RWPE2 (cell line): Measurements from ENCODE around the gene CDC14A.
A peak's percentile ranks its signal among the peaks of the same experiment; 100 is the strongest.

ENCODE experiments used
- ATAC-seq: fragments of 200-7000 bp; cut with Tn5 transposase; 3 replicates; pipeline ENCODE4 v1.9.1; 2021; ENCODE audit warnings: low read depth
- DNase-seq: peaks from one replicate; pipeline ENCODE4 v3.0.0-alpha.2; 2020; ENCODE audit warnings: low spot score
- H3K27ac ChIP-seq: fragments of 450-650 bp; 2 replicates; pipeline ENCODE4 v1.5.1; 2017; ENCODE audit warnings: mild to moderate bottlenecking; ENCODE audit not compliant: poor library complexity, severe bottlenecking
- H3K27me3 ChIP-seq: fragments of 250-450 bp; sonication (Bioruptor Pico); 2 replicates; pipeline ENCODE4 v1.5.1; 2021; ENCODE audit warnings: mild to moderate bottlenecking, moderate library complexity; ENCODE audit not compliant: insufficient read depth, poor library complexity, severe bottlenecking
- H3K36me3 ChIP-seq: fragments of 250-450 bp; sonication (Bioruptor Pico); 2 replicates; pipeline ENCODE4 v1.5.1; 2020; ENCODE audit warnings: low read depth, mild to moderate bottlenecking, moderate library complexity
- H3K4me1 ChIP-seq: fragments of 250-450 bp; sonication (Bioruptor Pico); 2 replicates; pipeline ENCODE4 v1.5.1; 2021; ENCODE audit warnings: mild to moderate bottlenecking, moderate library complexity; ENCODE audit not compliant: insufficient read depth, poor library complexity, severe bottlenecking
- H3K4me3 ChIP-seq: fragments of 250-450 bp; sonication (Bioruptor Pico); 2 replicates; pipeline ENCODE4 v1.5.1; 2021; ENCODE audit warnings: mild to moderate bottlenecking, moderate library complexity; ENCODE audit not compliant: severe bottlenecking
- H3K9me3 ChIP-seq: fragments of 250-450 bp; sonication (Bioruptor Pico); 2 replicates; pipeline ENCODE4 v1.5.1; 2021; ENCODE audit warnings: mild to moderate bottlenecking, moderate library complexity; ENCODE audit not compliant: severe bottlenecking
- TF ChIP-seq, protein P1 (sequence below): fragments of 450-650 bp; IDR thresholded peaks from one replicate; pipeline ENCODE4 v1.5.1; 2017; ENCODE audit warnings: mild to moderate bottlenecking, moderate library complexity; ENCODE audit not compliant: poor library complexity, severe bottlenecking

The CDC14A gene

DNA sequence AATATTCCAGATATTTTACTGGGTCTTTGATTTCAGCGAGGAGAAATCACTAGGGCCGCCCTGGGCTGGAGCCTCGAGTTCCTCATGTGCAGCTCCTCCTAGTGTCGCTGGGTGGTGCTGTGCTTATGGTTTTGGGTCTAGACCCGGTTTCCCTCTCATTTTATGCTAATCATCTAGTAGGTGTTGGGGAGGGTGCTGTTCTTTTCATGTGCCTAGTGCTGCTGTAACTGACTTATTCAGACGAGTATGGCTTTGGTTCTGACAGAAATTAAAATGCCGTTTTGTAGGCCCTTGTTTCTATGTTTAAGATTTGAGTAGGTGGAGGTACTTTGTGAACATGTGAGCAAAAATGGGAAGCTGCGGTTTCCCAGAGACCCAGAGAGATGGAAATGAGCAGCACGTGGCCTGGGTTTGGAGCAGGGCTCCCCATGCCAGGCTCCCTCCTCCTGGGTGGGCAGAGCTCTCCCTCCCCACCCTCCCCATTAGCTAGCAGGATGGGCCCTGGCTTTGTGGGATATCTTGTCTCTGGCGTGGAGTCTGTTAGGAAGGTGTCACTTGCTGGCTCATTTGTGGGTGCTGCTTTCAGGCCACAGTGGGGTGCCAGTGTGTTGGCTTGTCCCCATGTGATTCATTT is 111.6 kb downstream of the CDC14A start:
- no peaks in the 10 kb centered on the region for H3K4me1 ChIP-seq
- DNase-seq (no peak), ATAC-seq (peak; percentile 58)
- TF ChIP-seq, protein P1, sequence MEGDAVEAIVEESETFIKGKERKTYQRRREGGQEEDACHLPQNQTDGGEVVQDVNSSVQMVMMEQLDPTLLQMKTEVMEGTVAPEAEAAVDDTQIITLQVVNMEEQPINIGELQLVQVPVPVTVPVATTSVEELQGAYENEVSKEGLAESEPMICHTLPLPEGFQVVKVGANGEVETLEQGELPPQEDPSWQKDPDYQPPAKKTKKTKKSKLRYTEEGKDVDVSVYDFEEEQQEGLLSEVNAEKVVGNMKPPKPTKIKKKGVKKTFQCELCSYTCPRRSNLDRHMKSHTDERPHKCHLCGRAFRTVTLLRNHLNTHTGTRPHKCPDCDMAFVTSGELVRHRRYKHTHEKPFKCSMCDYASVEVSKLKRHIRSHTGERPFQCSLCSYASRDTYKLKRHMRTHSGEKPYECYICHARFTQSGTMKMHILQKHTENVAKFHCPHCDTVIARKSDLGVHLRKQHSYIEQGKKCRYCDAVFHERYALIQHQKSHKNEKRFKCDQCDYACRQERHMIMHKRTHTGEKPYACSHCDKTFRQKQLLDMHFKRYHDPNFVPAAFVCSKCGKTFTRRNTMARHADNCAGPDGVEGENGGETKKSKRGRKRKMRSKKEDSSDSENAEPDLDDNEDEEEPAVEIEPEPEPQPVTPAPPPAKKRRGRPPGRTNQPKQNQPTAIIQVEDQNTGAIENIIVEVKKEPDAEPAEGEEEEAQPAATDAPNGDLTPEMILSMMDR = peak; percentile 75
- H3K27me3 ChIP-seq = no peaks in the 10 kb centered on the region
- H3K4me3 ChIP-seq = no peak overlapping the region
- H3K9me3 ChIP-seq = no peaks in the 10 kb centered on the region
- H3K27ac ChIP-seq = no peak overlapping the region
- no peaks in the 10 kb centered on the region for H3K36me3 ChIP-seq

DNA sequence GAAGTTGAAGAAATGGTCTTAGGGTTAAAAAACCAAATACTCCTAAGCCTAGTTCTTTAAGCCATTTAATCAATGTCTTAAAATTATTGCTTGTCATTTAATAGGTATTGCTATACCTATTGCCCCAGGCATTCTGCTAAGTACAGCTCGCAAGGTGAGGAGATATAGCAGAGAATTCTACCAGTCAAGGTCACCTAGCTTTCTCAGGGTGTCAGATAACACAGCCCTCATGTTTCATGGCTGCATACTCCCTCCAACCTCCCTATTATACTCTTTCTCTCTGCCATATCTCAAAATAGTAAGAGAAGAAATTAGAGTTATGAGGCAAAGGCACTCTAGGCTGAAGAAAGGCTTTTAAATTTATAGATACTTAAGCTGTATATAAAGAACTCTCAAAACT is 117.3 kb downstream of the CDC14A start:
- no peaks in the 10 kb centered on the region for H3K36me3 ChIP-seq
- ATAC-seq (no peak), DNase-seq (no peak)
- H3K9me3 ChIP-seq = no peaks in the 10 kb centered on the region
- no peak overlapping the region for H3K4me3 ChIP-seq
- no peaks in the 10 kb centered on the region for H3K27me3 ChIP-seq
- no peaks in the 10 kb centered on the region for H3K4me1 ChIP-seq
- no peak overlapping the region for H3K27ac ChIP-seq
- TF ChIP-seq, protein P1 = no peak

DNA sequence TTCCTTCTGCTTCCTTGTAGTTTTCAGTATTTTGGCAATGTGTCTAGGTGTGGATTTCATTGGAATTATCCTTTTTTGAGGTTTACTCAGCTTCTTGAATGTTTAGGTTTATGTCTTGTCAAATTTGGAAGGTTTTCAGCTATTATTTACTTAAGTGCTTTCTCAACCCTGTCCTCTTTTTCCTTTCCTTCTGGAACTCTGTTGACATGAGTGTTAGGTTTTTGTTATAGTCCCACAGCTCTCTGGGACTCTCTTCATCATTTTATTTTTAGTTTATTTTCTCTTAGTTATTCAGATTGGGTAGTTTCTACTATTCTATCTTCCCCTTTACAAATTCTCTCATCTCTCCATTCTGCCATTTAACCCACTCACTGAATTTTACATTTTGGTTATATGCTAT is 122.5 kb downstream of the CDC14A start:
- no peaks in the 10 kb centered on the region for H3K9me3 ChIP-seq
- no peaks in the 10 kb centered on the region for H3K27me3 ChIP-seq
- no peak overlapping the region for H3K4me3 ChIP-seq
- DNase-seq (no peak), ATAC-seq (no peak)
- H3K27ac ChIP-seq = no peak overlapping the region
- no peaks in the 10 kb centered on the region for H3K4me1 ChIP-seq
- TF ChIP-seq, protein P1 = no peak
- H3K36me3 ChIP-seq = no peaks in the 10 kb centered on the region; the same call in 1 of the 2 replicates

DNA sequence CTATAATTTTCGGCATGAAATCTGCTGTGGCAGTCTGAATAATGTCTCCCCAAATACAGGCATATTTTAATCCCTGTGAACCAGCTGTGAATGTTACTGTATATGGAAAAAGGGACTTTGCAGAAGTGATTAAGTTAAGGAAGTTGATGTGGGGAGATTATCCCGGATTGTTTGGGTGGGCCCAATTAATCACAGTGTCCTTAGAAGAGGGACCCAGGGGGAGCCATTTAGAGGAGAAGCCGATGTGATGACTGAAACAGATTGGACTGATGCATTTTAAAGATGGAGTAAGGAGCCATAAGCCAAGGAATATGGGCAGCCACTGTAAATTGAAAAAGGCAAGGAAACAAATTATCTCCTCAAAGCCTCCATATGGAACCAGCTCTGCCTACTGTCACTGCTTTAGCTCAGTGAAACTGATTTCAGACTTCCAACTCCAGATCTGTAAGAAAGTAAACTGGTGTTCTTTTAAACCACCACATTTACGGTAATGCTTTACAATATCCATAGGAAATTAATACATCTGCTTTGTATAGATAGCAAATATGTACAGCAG is 124.5 kb downstream of the CDC14A start:
- H3K36me3 ChIP-seq = no peaks in the 10 kb centered on the region; the same call in 1 of the 2 replicates
- no peak overlapping the region for H3K27ac ChIP-seq
- TF ChIP-seq, protein P1 = no peak
- no peak for DNase-seq
- ATAC-seq = no peak
- no peak overlapping the region for H3K4me3 ChIP-seq
- no peaks in the 10 kb centered on the region for H3K9me3 ChIP-seq
- H3K27me3 ChIP-seq = no peaks in the 10 kb centered on the region
- H3K4me1 ChIP-seq = no peaks in the 10 kb centered on the region

- Histone ChIP-seq H3K27me3 (no peaks in the 10 kb centered on the region), H3K27ac (no peak overlapping the region), H3K4me1 (no peaks in the 10 kb centered on the region), H3K4me3 (no peak overlapping the region), H3K36me3 (no peaks in the 10 kb centered on the region; the same call in 1 of the 2 replicates), H3K9me3 (no peaks in the 10 kb centered on the region)
- TF ChIP-seq, protein P1 = no peak
- ATAC-seq = no peak
- no peak for DNase-seq
Observed at GRCh38 chr1:100478816-100479215, 126.5 kb downstream of the CDC14A start.
